ENCODE data around the gene UBAC1.

The UBAC1 gene

DNA sequence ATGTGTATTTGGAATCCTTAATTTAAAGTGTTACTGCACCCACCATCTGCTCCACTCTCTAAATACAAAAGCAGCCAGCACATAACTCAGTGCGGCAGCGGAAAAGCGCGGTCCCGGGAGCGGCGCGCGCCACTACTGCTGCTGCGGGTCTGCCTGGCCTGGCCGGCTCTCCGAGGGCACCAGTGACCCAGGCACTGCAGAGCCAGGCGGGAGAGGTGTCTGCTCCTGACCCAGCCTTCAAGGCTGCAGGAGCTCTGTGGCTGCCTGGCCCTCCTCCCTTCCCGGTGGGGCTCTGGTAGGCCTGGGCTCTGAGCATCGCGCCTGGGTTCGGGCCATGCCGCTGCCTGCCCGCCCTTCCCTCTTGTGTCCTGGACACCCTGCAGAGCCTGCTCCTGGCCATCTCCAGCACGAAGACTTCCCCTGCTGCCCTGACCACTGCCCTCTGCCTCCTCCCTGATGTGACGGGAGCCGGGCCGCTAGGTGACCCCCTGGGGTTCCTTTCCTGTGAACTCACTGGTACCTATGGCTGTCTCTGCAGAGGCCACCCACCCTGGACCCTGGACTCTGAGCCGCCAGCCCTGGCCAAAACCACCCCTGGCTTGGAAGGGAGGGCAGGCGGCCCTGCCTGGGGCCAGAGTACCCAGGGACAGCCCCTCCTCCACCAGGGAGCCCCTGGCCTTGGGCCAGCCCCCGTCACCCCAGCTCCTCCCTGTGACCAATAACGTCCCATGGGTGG is 32.8 kb upstream of the UBAC1 start:
- no peak for DNase-seq (ENCODE audit: low spot score)

- DNase-seq (ENCODE audit: low spot score) = no peak
Observed at GRCh38 chr9:135993409-135993742, 32.2 kb upstream of the UBAC1 start.

DNA sequence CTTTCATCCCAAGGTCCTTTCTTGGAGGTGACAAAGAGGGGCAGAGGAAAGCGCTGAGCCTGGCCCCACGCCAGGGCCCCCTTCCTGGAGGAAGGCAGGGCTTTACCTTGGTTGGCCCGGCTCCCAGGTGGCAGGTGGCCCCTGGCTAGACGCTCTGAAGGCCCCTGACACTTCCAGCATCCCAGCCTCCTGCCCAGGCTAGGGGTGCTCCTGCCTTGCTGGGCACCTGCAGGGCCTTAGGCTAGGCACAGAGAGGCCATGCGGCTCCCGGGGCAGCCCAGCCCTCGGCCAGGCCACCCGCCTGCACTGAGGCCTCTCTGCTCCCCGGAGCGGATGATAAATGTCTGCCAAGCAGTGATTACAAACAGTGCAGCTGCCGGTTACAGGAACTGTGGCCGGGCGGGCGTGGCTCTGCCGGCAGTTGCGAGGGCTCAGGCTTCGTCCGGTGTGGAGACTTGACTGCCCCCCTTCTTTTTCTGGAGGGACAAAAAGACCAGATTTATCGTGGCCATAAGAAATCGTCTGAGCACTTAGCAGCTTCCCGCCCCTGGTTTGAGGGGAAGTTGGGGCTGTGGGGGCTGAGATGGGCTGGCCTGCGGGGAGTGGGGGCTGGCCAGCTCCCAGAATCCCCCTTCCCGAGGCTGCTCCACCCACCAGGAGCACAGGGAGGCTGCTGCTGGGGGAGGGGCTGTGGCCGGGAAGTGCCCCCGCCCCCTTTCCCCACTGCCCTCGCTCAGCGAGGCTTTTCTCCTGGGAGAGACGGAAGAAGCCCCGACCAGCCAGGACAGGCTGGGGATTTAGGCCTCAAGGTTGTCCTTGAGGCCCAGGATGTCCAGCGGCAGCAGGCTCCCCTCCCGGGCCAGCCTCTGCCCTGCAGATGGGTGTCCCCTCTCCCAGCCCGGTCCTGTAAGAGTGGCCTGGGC is 31.6 kb upstream of the UBAC1 start:
- peak; percentile 85 for DNase-seq (ENCODE audit: low spot score)

GRCh38 chr9:135991771-135992170 is 30.6 kb upstream of the UBAC1 start:
- DNase-seq (ENCODE audit: low spot score) = no peak

GRCh38 chr9:135990468-135991429 is 29.6 kb upstream of the UBAC1 start:
- DNase-seq (ENCODE audit: low spot score) = peak; percentile 86

GRCh38 chr9:135989722-135990467 is 28.7 kb upstream of the UBAC1 start:
- no peak for DNase-seq (ENCODE audit: low spot score)

GRCh38 chr9:135989157-135989556 is 28.0 kb upstream of the UBAC1 start:
- DNase-seq (ENCODE audit: low spot score) = no peak

GRCh38 chr9:135988493-135988892 is 27.3 kb upstream of the UBAC1 start:
- DNase-seq (ENCODE audit: low spot score) = no peak

- no peak for DNase-seq (ENCODE audit: low spot score)
Observed at GRCh38 chr9:135987838-135988404, 26.7 kb upstream of the UBAC1 start.

DNA sequence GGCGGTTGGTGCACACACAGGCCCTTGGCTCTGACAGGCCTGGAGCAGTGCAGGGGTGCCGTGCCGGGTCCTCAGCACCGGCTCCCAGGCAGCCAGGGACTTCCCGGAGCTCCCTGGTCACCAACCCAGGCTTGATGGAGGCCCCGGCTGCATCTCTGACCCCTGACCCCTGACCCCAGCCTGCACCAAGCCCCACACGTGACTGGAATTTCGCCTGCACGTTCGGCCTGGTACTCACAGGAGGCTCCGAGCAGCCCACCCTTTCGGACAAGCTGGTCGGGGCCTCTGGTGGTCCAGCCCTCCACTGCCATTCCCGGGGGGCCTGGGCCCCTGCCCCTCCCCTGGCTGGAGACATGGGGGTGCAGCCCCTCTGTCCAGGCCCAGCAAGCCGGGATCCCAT is 25.4 kb upstream of the UBAC1 start:
- no peak for DNase-seq (ENCODE audit: low spot score)

- DNase-seq (ENCODE audit: low spot score) = no peak
Observed at GRCh38 chr9:135985889-135986288, 24.7 kb upstream of the UBAC1 start.

DNA sequence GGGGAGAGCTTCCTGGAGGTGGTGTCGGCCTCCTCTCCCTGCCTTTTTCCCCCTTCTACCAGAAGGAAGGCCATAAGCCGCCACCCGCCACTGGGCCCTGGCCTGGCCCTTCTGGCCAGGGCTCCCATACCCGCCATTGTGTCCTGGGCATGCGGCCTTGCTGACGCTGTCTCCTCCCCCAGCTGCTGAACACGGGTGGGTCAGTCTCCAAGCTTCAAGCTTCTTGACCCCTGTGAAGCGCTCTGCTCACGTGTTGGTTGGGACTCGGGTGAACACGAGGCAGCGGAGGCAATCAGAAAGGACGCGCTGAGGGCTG is 24.2 kb upstream of the UBAC1 start:
- no peak for DNase-seq (ENCODE audit: low spot score)

GRCh38 chr9:135984072-135984710 is 23.0 kb upstream of the UBAC1 start:
- no peak for DNase-seq (ENCODE audit: low spot score)

DNA sequence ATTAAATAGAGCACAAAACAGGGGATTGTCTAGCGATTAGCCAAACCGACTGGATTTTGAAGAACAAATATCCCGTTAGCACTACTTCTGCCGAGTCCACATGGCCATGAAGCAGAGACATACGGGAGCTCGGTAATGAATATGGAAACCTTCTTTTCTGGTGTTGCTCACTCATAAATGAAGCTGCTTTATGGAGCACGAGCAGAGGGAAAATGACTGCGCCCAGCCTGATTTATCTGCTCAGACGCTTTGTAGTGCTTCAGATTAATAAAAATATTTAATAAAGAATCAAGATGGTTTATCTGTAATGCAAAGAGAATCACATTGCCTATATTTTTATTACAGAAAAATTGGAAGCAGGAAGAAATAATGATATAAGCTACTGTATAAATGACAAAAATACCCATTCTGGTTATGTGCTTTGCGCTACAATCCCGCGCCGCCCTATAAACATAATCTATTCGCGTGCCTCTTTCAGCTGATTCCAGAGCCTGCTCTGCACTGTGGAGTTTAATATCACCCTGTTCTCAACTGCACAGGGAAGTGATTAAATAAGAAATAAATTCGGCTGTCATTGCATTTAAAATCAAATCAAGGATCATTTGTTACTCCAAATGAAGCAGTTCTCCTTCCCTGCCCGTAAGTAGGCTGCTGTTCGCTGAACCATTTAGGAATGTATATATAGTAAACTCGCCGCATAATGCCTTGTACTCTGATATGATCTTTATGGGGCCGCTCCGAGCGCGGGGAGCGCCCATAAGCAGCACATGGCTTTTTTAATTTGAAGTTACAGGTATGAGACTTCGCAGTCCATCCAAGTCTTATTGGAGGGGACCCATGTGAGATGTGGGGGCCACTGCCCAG is 22.3 kb upstream of the UBAC1 start:
- DNase-seq (ENCODE audit: low spot score) = no peak

DNA sequence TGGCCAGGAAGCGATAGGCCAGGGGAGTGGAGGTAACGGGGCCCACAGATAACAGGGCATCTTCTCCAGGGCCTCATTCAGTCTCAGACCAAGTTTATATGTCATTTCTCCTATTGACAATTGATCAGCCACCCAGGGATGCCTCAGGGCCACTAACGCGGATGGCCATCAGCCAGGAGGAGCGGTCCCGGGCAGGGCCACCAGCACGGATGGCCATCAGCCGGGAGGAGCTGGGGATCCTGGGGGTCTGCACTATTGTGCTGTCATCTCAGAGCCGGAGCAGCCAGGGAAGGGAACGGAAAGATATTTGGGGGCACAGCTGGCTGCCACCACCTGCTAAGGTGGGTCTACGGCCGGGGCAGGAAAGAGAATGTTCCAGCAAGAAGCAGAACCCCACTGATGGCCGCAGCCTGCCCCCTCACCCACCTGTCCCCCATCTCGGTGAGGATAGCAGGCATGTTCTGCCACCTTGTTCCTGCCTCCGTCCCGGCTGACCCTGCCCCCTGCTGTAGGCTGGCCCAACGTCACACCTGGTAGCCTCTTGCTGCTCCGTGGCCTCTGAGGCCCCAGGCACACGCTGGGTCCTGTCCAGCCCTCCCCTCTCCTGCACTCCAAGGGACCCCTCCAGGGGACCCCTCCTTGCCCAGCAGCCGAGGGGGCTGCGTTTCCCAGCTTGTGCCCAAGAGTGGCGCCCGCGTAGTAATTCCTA is 21.5 kb upstream of the UBAC1 start:
- DNase-seq (ENCODE audit: low spot score) = no peak

DNA sequence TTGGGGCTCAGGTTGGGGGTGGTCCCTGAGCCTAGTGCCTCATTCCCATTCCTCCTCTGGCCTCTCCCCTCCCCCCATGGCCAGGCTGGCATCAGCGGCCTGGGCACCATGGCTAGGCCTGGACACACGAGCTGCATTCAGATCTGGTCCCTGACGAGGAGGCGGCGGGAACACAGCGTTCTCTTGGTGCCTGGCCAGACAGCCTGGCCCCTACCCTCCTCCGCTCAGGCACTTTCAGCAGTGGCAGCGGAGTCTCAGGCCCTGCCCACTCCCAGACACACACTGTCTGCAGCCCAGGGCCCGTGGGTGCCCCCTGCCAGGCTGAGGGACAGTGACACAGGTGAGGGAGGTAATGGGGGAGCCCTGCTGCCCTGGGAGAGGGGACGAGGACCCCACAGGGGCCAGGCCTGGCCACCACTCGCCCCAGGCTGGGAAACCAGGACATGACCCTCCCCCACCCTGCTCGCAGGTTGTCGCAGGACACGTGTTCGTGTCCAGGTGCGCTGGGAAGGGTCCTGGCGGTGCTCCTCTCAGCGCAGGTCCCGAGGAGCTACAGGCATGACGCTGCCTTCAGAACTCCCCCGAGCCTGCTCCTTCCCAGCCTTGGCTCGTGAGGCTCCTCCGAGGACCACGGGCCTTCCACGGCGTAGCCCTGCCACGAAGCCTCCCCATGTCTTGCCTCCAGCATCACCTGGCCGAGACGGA is 19.9 kb upstream of the UBAC1 start:
- DNase-seq (ENCODE audit: low spot score) = no peak

DNA sequence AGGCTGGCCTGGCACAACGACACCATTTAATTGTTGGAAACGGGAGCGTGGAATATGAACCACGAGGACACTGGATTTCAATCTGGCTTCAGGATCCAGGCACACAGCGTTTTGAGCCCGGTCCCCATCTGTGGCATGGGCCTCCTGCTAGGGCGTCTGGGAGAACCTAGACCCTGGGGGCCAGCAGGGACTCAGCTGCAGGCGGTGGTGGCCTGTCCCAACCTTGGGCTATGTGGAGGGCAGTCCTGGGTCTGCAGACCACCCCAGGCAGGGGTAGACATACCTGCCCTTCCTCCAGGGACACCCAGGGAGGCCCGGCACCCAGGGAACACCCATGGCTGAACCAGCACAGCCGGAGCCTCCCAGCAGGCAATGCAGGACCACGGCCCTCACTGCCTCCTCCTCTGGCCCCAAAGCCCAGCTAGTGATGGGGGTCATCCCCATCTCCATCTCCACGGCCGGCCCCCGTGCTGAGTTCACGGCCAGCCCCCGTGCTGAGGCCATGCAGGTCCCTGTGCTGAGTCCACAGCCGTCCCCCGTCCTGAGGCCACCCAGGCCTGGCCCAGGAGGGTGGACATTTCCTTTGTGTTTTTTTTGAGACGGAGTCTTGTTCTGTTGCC is 18.5 kb upstream of the UBAC1 start:
- DNase-seq (ENCODE audit: low spot score) = no peak

Measured in ecto neural progenitor cell (in vitro differentiated cells).